ENCODE results near the gene ASF1B.

Gene ASF1B

GRCh38 chr19:14164724-14165493 is 28.5 kb upstream of the ASF1B start:
- TF ChIP-seq GATA3 (IDR thresholded peaks at IDR 0.05; ENCODE audit: low read depth, low read length): no peak
- no peak for TF ChIP-seq GATA2 (IDR thresholded peaks at IDR 0.05; ENCODE audit: low read depth, low read length)

DNA sequence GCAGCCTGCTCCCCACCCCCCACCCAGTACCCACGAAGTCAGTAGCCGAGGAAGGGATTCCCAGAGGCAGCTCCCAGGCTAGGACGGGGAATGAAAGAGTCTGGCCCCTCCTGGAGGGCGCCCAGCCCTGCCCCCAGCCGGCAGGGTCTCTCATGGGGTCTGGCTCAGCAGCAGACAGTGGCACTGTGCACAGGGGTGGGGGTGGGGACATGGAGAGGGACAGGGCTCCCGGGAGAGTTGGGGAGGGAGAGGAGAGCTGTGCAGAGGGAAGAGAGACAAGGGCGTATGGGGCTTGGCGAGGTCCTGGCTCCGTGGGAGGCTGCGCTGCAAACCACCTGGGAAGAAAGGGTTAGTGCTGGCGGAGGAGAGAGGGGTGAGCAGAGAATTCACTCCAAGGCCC is 27.7 kb upstream of the ASF1B start:
- TF ChIP-seq GATA3 (IDR thresholded peaks at IDR 0.05; ENCODE audit: low read depth, low read length): no peak

DNA sequence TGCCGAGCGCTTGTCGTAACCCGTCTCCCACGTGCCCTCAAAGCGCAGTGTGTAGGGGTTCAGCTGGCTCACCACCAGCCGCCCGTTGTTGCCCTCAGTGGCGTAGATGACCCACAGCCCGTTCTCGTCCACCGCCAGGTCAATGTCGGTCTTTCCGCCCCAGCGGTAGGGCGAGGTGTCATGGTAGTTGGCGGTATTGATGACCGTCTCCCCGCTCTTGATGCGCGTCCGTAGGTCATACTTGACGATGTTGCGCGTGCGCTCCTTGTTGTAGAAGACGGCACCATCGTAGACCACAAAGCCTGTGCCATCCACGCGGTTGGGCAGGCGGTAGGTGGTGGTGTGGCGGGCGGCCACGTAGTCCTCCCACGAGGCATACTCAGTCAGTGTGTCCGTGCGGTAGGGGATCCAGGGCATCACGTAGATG is 26.5 kb upstream of the ASF1B start:
- TF ChIP-seq GATA2 (IDR thresholded peaks at IDR 0.05; ENCODE audit: low read depth, low read length): no peak
- no peak for TF ChIP-seq GATA3 (IDR thresholded peaks at IDR 0.05; ENCODE audit: low read depth, low read length)

GRCh38 chr19:14161305-14161704 is 24.9 kb upstream of the ASF1B start:
- TF ChIP-seq GATA3 (IDR thresholded peaks at IDR 0.05; ENCODE audit: low read depth, low read length) (no peak), GATA2 (IDR thresholded peaks at IDR 0.05; ENCODE audit: low read depth, low read length) (no peak)

DNA sequence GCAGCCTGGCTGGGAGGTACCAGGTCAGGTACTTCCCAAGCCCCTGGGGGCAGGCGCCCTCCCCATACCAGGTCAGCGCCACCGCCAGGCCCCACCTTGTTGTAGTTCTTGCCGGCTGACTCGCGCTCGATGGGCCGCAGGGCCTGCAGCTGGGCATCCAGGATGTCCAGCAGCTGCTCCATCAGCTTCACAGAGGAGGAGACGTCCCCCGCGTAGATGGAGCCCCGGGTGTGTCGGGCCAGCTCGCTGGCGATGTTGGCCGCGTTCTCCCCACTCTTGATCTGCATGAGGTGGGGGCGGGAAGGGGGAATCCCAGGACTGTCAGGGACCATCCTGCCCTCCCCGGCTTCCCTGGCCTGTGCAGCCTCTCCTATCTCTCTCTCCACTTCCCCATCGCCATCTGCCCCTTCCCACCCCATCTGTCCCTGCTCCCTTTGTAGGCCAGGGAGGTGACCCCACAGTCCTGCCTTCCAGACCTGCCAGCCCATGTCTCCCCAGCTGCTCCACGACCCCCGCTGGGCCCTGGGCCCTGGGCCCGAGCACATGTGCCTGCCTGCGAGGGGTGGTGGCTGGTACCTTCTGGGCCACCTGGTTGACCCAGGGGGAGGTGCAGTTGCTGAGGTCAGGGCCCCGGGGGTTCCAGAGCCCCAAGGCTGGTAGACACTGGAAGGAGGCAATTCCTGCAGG is 23.8 kb upstream of the ASF1B start:
- no peak for TF ChIP-seq GATA3 (IDR thresholded peaks at IDR 0.05; ENCODE audit: low read depth, low read length)
- TF ChIP-seq GATA2 (IDR thresholded peaks at IDR 0.05; ENCODE audit: low read depth, low read length): no peak

GRCh38 chr19:14159059-14159458 is 22.7 kb upstream of the ASF1B start:
- TF ChIP-seq GATA2 (IDR thresholded peaks at IDR 0.05; ENCODE audit: low read depth, low read length) (no peak), GATA3 (IDR thresholded peaks at IDR 0.05; ENCODE audit: low read depth, low read length) (no peak)

- no peak for TF ChIP-seq GATA3 (IDR thresholded peaks at IDR 0.05; ENCODE audit: low read depth, low read length)
- no peak for TF ChIP-seq GATA2 (IDR thresholded peaks at IDR 0.05; ENCODE audit: low read depth, low read length)
Measured at GRCh38 chr19:14158276-14159023, 22.1 kb upstream of the ASF1B start.

DNA sequence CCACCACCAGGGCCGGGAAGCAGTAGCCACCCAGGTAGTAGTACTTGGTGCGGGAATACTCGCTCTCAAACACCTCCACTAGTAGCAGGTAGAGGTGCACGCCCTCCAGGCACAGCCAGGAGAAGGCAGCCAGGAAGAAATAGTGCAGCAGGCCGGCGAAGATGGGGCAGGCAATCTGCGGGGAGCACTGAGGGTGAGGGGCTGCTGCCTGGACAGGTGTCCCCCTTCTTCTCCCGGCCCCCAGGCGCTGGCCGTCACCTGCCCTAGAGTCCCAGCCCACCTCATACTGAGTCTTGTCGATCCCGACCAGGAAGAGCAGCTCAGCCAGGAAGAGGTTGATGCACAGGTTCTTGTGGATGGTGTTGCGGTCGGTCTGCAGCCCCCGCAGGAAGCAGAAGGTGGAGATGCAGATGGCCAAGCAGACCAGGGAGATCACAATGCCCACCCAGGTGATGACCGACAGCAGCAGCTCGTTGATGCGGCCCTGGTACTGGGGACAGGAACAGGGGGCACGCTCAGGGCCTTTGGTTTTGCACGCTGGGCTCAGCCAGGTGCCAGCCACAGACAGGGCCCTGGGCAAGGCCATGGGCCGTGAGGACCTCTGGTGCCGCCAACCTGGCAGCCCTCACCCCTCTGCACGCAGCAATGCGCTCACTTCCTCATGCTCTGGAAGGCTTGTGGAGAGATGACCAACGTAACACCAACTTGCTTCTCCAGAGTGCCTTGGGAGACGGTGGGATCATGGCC is 20.8 kb upstream of the ASF1B start:
- TF ChIP-seq GATA2 (IDR thresholded peaks at IDR 0.05; ENCODE audit: low read depth, low read length) (no peak), GATA3 (IDR thresholded peaks at IDR 0.05; ENCODE audit: low read depth, low read length) (no peak)

GRCh38 chr19:14156122-14156521 is 19.7 kb upstream of the ASF1B start:
- no peak for TF ChIP-seq GATA3 (IDR thresholded peaks at IDR 0.05; ENCODE audit: low read depth, low read length)
- TF ChIP-seq GATA2 (IDR thresholded peaks at IDR 0.05; ENCODE audit: low read depth, low read length): no peak

DNA sequence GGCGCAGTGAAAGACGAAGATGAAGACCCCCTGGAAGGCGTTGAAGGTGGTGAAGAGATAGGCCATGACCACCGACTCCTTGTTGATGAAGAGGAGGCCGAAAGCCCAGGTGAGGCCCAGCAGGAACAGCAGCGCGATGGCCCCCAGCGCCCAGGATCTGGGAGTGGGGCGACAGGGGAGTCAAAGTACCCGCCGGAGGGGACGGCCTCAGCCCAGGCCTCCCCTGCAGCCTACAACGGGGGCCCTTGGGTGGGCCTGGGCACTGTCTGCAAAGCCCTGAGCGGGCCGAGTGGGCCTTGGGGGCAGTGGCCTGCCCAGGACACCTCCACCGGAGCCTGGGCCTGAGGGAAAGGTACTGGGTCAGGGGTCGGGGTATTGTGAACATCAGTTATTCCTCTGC is 19.0 kb upstream of the ASF1B start:
- TF ChIP-seq GATA3 (IDR thresholded peaks at IDR 0.05; ENCODE audit: low read depth, low read length) (no peak), GATA2 (IDR thresholded peaks at IDR 0.05; ENCODE audit: low read depth, low read length) (no peak)

DNA sequence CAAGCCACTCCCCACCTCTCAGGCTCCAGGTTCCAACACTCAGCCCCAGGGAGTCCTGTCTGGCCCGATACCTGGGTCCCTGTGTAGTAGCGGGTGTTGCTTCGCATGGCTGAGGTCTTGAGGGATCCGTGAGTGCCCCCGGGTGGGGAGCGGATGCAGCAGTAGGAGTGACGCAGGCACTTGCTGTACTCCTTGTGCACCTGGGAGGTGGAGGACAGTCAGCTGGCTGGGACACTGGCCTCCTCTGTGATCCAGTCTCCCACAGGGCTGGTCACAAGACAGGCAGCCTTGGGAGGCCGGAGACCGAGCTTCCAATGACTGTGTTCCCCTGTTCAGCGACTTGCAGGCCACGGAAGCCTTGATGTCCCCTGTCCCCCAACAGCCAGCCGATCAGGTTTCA is 16.3 kb upstream of the ASF1B start:
- no peak for TF ChIP-seq GATA3 (IDR thresholded peaks at IDR 0.05; ENCODE audit: low read depth, low read length)
- no peak for TF ChIP-seq GATA2 (IDR thresholded peaks at IDR 0.05; ENCODE audit: low read depth, low read length)

DNA sequence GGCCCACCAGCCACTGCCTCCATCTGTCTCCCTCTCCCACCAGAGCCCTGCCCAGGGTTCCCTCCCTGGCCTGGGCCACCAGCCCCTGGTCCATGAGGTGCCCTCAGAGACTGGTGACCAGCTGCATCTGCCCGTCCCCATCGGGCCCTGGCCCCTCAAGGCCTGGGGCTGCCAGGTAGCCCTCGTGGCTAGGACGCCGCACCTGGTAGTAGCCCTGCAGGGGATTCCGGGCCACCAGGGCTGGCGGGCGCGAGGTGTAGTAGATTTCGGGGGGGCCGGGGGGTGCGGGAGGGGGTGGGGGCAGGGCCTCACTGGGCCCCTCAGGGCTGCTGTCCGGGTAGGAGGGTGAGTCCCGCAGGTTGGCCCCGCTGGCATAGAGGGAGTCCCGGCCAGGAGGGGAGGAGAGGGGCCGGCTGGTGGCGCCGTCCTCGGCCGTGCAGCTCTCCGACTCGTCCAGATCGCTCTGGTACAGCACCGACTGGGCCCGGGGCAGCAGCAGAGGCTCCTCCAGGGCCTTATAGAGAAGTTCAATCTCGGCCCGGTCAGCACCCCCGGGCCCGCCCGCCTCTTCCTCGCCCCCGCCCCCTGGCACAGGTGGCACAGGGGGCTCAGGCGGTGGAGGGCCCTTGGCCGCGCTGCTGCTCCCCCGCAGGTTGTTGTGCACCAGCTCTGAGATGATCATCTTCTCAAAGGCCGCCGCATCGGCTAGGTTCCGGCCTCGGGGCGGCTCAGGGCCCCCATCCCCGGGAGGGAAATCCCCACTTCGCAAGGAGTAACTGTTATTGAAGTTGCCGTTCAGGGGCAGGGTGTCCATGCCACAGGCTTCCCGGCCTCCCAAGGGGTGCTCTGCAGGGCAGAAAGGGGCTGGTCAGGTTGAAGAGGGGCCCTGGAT is 14.6 kb upstream of the ASF1B start:
- TF ChIP-seq GATA3 (IDR thresholded peaks at IDR 0.05; ENCODE audit: low read depth, low read length) (no peak), GATA2 (IDR thresholded peaks at IDR 0.05; ENCODE audit: low read depth, low read length) (no peak)
